GM10266 (cell line): ENCODE measurements around the gene PHF2.

Source experiments
- DNase-seq: peaks from one replicate; pipeline ENCODE4 v3.0.0; 2012; ENCODE audit errors: extremely low spot score
- CTCF ChIP-seq: IDR thresholded peaks from 2 replicates; pipeline ENCODE4 v1.5.1; 2012; ENCODE audit warnings: mild to moderate bottlenecking, low read depth; ENCODE audit not compliant: control insufficient read depth, insufficient read depth; ENCODE audit errors: missing control alignments

The PHF2 gene

GRCh38 chr9:93702261-93702660, 125.9 kb downstream of the PHF2 start:
- TF ChIP-seq CTCF, result no peak
- no peak for DNase-seq

GRCh38 chr9:93708289-93708986, 132.1 kb downstream of the PHF2 start:
- no peak for TF ChIP-seq CTCF
- DNase-seq, result no peak

- DNase-seq, result no peak
- no peak for TF ChIP-seq CTCF
These were observed 132.6 kb downstream of the PHF2 start for GRCh38 chr9:93708987-93709302.

GRCh38 chr9:93709600-93710369, 133.4 kb downstream of the PHF2 start:
- no peak for DNase-seq
- TF ChIP-seq CTCF, result no peak

DNA sequence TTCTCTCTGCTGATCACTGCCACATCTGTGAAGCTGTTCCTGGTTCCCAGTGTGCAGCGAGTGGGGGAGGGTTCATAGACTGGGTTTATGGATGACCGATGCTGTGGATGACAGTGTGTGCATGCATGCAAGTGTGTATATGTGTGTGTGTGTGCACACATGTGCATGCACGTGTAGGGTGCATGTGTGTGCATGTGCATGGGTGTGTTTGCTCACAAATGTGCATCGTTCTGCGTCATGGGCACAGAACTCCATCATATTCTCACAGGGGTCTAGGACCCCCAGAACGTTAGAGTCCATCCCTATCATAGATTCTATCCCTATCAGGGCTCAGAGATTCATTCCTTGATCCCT, 134.0 kb downstream of the PHF2 start:
- TF ChIP-seq CTCF, result no peak
- DNase-seq, result no peak

- no peak for TF ChIP-seq CTCF
- DNase-seq, result no peak
These were observed 134.6 kb downstream of the PHF2 start for GRCh38 chr9:93711002-93711401.

- no peak for TF ChIP-seq CTCF
- no peak for DNase-seq
These were observed 136.5 kb downstream of the PHF2 start for GRCh38 chr9:93712896-93713295.
